DOHH2 (cell line): Measurements from ENCODE around the gene PDE6B.

ENCODE experiments used
- EZH2phosphoT487 ChIP-seq: fragments of 200-600 bp; sonication (generic); IDR thresholded peaks from 2 replicates; pipeline ENCODE4 v1.6.1; 2017; ENCODE audit warnings: borderline replicate concordance, mild to moderate bottlenecking, antibody characterized with exemption, low read length, moderate library complexity, mixed read lengths
- TF ChIP-seq, protein P1 (sequence below): fragments of 200-600 bp; sonication (generic); IDR thresholded peaks from one replicate; pipeline ENCODE4 v1.5.1; 2014; ENCODE audit warnings: antibody characterized with exemption, mild to moderate bottlenecking, low read depth, low read length; ENCODE audit not compliant: poor library complexity, severe bottlenecking

DNA sequence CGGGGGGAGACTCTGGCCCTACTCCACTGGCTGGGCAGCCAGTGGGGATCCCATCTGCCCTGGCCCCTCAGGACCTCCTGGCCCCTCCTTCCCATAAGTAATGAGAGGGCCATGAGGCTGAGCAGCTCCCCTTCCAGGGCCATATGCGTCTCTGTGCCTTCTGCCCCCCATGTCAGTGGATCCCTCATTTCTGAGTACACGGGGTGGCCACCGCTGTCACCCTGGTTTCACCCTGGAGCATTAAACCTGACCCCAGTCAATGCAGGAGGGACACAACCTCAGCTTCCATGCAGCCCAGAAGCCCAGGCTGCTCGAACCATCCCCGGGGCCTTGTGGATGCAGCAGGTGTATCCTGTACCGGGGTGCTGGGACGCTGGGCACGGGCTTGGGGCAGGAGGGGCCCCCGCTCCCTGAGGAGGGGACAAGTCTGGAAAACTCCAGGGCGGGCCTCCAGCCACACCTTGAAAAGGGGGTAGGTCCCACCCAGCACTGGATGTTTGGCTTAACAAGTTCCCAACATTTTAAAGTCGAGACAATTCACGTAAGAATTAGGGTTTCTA lies 24.5 kb downstream of the PDE6B start:
- TF ChIP-seq, protein P1, sequence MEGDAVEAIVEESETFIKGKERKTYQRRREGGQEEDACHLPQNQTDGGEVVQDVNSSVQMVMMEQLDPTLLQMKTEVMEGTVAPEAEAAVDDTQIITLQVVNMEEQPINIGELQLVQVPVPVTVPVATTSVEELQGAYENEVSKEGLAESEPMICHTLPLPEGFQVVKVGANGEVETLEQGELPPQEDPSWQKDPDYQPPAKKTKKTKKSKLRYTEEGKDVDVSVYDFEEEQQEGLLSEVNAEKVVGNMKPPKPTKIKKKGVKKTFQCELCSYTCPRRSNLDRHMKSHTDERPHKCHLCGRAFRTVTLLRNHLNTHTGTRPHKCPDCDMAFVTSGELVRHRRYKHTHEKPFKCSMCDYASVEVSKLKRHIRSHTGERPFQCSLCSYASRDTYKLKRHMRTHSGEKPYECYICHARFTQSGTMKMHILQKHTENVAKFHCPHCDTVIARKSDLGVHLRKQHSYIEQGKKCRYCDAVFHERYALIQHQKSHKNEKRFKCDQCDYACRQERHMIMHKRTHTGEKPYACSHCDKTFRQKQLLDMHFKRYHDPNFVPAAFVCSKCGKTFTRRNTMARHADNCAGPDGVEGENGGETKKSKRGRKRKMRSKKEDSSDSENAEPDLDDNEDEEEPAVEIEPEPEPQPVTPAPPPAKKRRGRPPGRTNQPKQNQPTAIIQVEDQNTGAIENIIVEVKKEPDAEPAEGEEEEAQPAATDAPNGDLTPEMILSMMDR = no peak
- TF ChIP-seq EZH2phosphoT487 = no peak
